ENCODE measurements around the gene FOXN3. TPM values are rescaled to one million over a fixed set of nuclear protein-coding genes. Genes with fewer than 3 reads are reported as not detected.

The FOXN3 gene
- polyA plus RNA-seq, 1 of the 3 experiments (the other 2 are of a cell fraction) = 9.8 TPM

DNA sequence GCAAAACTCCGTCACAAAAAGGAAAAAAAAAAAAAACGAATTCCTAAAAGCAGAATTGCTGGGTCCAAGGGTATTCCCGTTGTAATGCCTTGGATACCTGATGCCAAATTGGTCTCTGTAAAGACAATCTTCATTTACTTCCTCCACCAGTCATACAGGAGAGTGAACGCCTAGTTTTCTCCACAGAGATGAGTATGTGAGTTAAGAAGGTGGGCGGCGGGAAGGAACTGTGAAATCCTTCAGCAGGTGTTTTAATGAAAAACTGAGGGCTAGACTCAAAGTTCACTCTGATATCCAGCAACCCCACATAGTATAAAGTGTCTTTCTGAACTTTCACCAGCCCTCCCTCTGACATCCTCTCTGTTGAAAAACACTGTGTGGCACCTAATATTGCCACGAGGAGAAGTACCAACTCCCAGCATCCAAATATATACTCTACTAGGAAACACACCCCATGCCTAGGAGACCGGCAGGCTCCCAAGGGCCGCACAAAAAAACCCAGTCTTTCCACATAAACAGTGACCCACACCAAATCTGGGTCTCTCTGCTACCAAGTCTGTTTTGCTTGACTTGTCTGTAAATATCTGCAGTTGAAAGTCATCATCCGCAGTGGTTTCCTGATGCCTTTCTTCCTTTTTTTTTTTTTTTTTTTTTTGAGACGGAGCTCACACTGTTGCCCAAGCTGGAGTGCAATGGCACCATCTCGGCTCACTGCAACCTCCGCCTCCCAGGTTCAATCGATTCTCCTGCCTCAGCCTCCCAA lies 30.3 kb upstream of the FOXN3 start:
- H3K27ac ChIP-seq (ENCODE audit: low read depth in 2 of 2, low read length in 1 of 2) = no peak overlapping the region
- H3K9me3 ChIP-seq = no peaks in the 10 kb centered on the region
- TF ChIP-seq TEAD4 (IDR thresholded peaks at IDR 0.05; ENCODE audit: borderline replicate concordance, insufficient read depth) = no peak
- no peak for TF ChIP-seq RFX5 (IDR thresholded peaks at IDR 0.05; ENCODE audit: low read length)
- TF ChIP-seq, protein P1, sequence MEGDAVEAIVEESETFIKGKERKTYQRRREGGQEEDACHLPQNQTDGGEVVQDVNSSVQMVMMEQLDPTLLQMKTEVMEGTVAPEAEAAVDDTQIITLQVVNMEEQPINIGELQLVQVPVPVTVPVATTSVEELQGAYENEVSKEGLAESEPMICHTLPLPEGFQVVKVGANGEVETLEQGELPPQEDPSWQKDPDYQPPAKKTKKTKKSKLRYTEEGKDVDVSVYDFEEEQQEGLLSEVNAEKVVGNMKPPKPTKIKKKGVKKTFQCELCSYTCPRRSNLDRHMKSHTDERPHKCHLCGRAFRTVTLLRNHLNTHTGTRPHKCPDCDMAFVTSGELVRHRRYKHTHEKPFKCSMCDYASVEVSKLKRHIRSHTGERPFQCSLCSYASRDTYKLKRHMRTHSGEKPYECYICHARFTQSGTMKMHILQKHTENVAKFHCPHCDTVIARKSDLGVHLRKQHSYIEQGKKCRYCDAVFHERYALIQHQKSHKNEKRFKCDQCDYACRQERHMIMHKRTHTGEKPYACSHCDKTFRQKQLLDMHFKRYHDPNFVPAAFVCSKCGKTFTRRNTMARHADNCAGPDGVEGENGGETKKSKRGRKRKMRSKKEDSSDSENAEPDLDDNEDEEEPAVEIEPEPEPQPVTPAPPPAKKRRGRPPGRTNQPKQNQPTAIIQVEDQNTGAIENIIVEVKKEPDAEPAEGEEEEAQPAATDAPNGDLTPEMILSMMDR (IDR thresholded peaks at IDR 0.05) = no peak
- no peak for TF ChIP-seq GABPA (IDR thresholded peaks at IDR 0.05; ENCODE audit: low read depth)
- TF ChIP-seq MEF2A (IDR thresholded peaks at IDR 0.05; ENCODE audit: borderline replicate concordance, low read depth) = no peak
- TF ChIP-seq FOXM1 (IDR thresholded peaks at IDR 0.05; ENCODE audit: low read depth) = no peak
- TF ChIP-seq, protein P2, sequence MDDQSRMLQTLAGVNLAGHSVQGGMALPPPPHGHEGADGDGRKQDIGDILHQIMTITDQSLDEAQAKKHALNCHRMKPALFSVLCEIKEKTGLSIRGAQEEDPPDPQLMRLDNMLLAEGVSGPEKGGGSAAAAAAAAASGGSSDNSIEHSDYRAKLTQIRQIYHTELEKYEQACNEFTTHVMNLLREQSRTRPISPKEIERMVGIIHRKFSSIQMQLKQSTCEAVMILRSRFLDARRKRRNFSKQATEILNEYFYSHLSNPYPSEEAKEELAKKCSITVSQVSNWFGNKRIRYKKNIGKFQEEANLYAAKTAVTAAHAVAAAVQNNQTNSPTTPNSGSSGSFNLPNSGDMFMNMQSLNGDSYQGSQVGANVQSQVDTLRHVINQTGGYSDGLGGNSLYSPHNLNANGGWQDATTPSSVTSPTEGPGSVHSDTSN (IDR thresholded peaks at IDR 0.05) = no peak
- no peak for TF ChIP-seq SIN3A (IDR thresholded peaks at IDR 0.05; ENCODE audit: borderline replicate concordance, low read depth, low read length)
- TF ChIP-seq GATA2 (CRISPR knock-in tag; IDR thresholded peaks at IDR 0.05) = no peak
- H3K4me3 ChIP-seq (ENCODE audit: low read depth in 2 of 2, low read length in 1 of 2) = no peak overlapping the region
- CTCF ChIA-PET = no interaction called here
- H3K4me1 ChIP-seq (ENCODE audit: control insufficient read depth in 1 of 2, insufficient read depth in 2 of 2, low read depth in 1 of 2, low read length in 1 of 2) = peaks cover 0 to 8% of the 10 kb centered on the region in 2 experiments; a peak in 1 of 4 replicates
- no peak overlapping the region for H2AFZ ChIP-seq (ENCODE audit: low read depth)
- H3K27me3 ChIP-seq (ENCODE audit: insufficient read depth) = no peaks in the 10 kb centered on the region
- no peaks in the 10 kb centered on the region for H3F3A ChIP-seq (replicated peaks; ENCODE audit: insufficient read depth)
- H3K36me3 ChIP-seq (replicated peaks in 1 of 2; ENCODE audit: control insufficient read depth in 1 of 2, insufficient read depth in 2 of 2, low read length in 1 of 2) = no peaks in the 10 kb centered on the region
- 86% methylated on average over 14 of the region's 14 CpGs for WGBS (ENCODE audit: low lambda C conversion rate)
- H3K9ac ChIP-seq = no peak overlapping the region
- POLR2A ChIA-PET = interaction anchor here (0.7 kb wide), 1 partner anchor 12 kb away, joined by 3 read pairs; no protein-coding TSS in a partner anchor
- no peaks in the 10 kb centered on the region for H3K9me2 ChIP-seq
- H3K79me2 ChIP-seq (ENCODE audit: insufficient read depth) = no peaks in the 10 kb centered on the region
- no peaks in the 10 kb centered on the region for H4K20me1 ChIP-seq (ENCODE audit: insufficient read depth)
- H3K4me2 ChIP-seq = no peak overlapping the region
- DNase-seq = no peak

DNA sequence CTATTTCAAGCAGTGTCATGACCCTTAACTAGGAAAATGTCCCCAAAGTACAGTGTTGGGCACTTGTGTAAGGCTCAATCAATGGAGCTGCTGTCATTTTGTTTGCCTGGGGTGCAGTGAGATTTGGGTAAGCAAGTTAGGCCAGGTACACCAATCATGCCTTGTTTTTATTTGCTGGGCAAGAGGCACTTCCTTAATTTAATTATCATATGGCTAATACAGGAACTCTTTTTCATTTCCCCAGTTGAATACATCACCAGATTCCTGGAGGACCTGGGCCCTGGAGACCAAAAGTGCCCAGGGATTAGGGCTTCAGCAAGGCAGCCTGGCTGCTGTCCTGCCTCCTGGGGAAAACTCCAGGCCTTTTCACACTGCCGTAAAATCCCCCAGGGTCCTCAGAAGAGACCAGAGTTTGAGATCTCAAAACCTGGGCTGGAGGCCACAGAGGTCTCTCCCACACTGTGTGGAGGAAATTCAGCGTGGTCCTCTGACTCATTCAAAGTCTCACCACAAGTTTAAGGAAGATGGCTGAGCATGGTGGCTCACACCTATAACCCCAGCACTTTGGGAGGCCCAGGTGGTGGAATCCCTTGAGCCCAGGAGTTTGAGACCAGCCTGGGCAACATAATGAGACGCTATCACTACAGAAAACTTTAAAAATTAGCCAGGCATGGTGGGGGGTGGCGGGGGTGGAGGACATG lies 28.4 kb upstream of the FOXN3 start:
- no peak for DNase-seq
- H2AFZ ChIP-seq (ENCODE audit: low read depth) = no peak overlapping the region

More for the DNA sequence above, 28.4 kb upstream of the FOXN3 start:
- H3K27me3 ChIP-seq (ENCODE audit: insufficient read depth) = no peaks in the 10 kb centered on the region
- no peaks in the 10 kb centered on the region for H3K36me3 ChIP-seq (replicated peaks in 1 of 2; ENCODE audit: control insufficient read depth in 1 of 2, insufficient read depth in 2 of 2, low read length in 1 of 2)
- H3K79me2 ChIP-seq (ENCODE audit: insufficient read depth) = no peaks in the 10 kb centered on the region
- POLR2A ChIA-PET = no interaction called here
- H3K9ac ChIP-seq = no peak overlapping the region
- no peak overlapping the region for H3K27ac ChIP-seq (ENCODE audit: low read depth in 2 of 2, low read length in 1 of 2)
- CTCF ChIA-PET = no interaction called here
- H3F3A ChIP-seq (replicated peaks; ENCODE audit: insufficient read depth) = no peaks in the 10 kb centered on the region
- TF ChIP-seq FOSL2 (IDR thresholded peaks at IDR 0.05; ENCODE audit: borderline replicate concordance, low read depth) (no peak), NRF1 (IDR thresholded peaks at IDR 0.05; ENCODE audit: low read depth, low read length) (no peak), CHD2 (IDR thresholded peaks at IDR 0.05; ENCODE audit: low read length, partially characterized antibody) (no peak), TAF1 (IDR thresholded peaks at IDR 0.05; ENCODE audit: borderline replicate concordance, low read depth, low read length) (no peak), NFIC (IDR thresholded peaks at IDR 0.05; ENCODE audit: borderline replicate concordance) (no peak), GATA2 (CRISPR knock-in tag; IDR thresholded peaks at IDR 0.05) (no peak), TCF12 (IDR thresholded peaks at IDR 0.05) (no peak), MXI1 (IDR thresholded peaks at IDR 0.05; ENCODE audit: low read depth, low read length) (no peak)
- no peak overlapping the region for H3K4me3 ChIP-seq (ENCODE audit: low read depth in 2 of 2, low read length in 1 of 2)
- no peaks in the 10 kb centered on the region for H4K20me1 ChIP-seq (ENCODE audit: insufficient read depth)
- no peak overlapping the region for H3K4me2 ChIP-seq
- no peaks in the 10 kb centered on the region for H3K9me3 ChIP-seq
- WGBS (ENCODE audit: low lambda C conversion rate) = 82% methylated on average over 3 of the region's 4 CpGs
- no peaks in the 10 kb centered on the region for H3K9me2 ChIP-seq
- peaks cover 0 to 8% of the 10 kb centered on the region in 2 experiments; a peak in 1 of 4 replicates for H3K4me1 ChIP-seq (ENCODE audit: control insufficient read depth in 1 of 2, insufficient read depth in 2 of 2, low read depth in 1 of 2, low read length in 1 of 2)

Measured in SK-N-SH (cell line).